NCI-H226 (cell line): Measurements from ENCODE around the gene LRRC37A2.
"Not testable (repeated sequence)": the region's sequence is repeated elsewhere in the genome, so short reads cannot be mapped to it uniquely, and the experiment has no call there.

Experiments
- DNase-seq: peaks from one replicate; pipeline ENCODE4 v3.0.0-alpha.2; 2015

LRRC37A2 gene

GRCh38 chr17:46598344-46598931 is 86.2 kb downstream of the LRRC37A2 start:
- not testable (repeated sequence) for DNase-seq

GRCh38 chr17:46600767-46601166 is 88.5 kb downstream of the LRRC37A2 start:
- DNase-seq: not testable (repeated sequence)

- not testable (repeated sequence) for DNase-seq
Measured at GRCh38 chr17:46603125-46603524, 90.9 kb downstream of the LRRC37A2 start.
